ENCODE data around the gene PPFIBP1.

Gene PPFIBP1

GRCh38 chr12:27523642-27524493 is at the start of gene PPFIBP1:
Gene PPFIBP1 (plus strand): TSS chr12:27524206. CDS start chr12:27633397, 109,191 bp downstream.
- DNase-seq (ENCODE audit: low spot score): peak; percentile 99

GRCh38 chr12:27474344-27474743 is 49.7 kb upstream of the PPFIBP1 start:
- no peak for DNase-seq (ENCODE audit: low spot score)

- DNase-seq (ENCODE audit: low spot score): no peak
Observed at GRCh38 chr12:27477049-27477448, 47.0 kb upstream of the PPFIBP1 start.

- DNase-seq (ENCODE audit: low spot score): no peak
Observed at GRCh38 chr12:27478949-27479348, 45.1 kb upstream of the PPFIBP1 start.

- no peak for DNase-seq (ENCODE audit: low spot score)
Observed at GRCh38 chr12:27480016-27480415, 44.0 kb upstream of the PPFIBP1 start.

GRCh38 chr12:27486961-27487360 is 37.0 kb upstream of the PPFIBP1 start:
- no peak for DNase-seq (ENCODE audit: low spot score)

- DNase-seq (ENCODE audit: low spot score): no peak
Observed at GRCh38 chr12:27488479-27488878, 35.5 kb upstream of the PPFIBP1 start.

- DNase-seq (ENCODE audit: low spot score): no peak
Observed at GRCh38 chr12:27491226-27491625, 32.8 kb upstream of the PPFIBP1 start.

GRCh38 chr12:27493260-27493940 is 30.6 kb upstream of the PPFIBP1 start:
- DNase-seq (ENCODE audit: low spot score): no peak

GRCh38 chr12:27497446-27497845 is 26.6 kb upstream of the PPFIBP1 start:
- DNase-seq (ENCODE audit: low spot score): no peak

- DNase-seq (ENCODE audit: low spot score): no peak
Observed at GRCh38 chr12:27498149-27498548, 25.9 kb upstream of the PPFIBP1 start.

- no peak for DNase-seq (ENCODE audit: low spot score)
Observed at GRCh38 chr12:27498761-27499160, 25.2 kb upstream of the PPFIBP1 start.

GRCh38 chr12:27499377-27499776 is 24.6 kb upstream of the PPFIBP1 start:
- no peak for DNase-seq (ENCODE audit: low spot score)

- no peak for DNase-seq (ENCODE audit: low spot score)
Observed at GRCh38 chr12:27500546-27500945, 23.5 kb upstream of the PPFIBP1 start.

GRCh38 chr12:27502021-27502435 is 22.0 kb upstream of the PPFIBP1 start:
- DNase-seq (ENCODE audit: low spot score): no peak

GRCh38 chr12:27504507-27504906 is 19.5 kb upstream of the PPFIBP1 start:
- no peak for DNase-seq (ENCODE audit: low spot score)

- no peak for DNase-seq (ENCODE audit: low spot score)
Observed at GRCh38 chr12:27505109-27505508, 18.9 kb upstream of the PPFIBP1 start.

GRCh38 chr12:27505761-27506160 is 18.2 kb upstream of the PPFIBP1 start:
- no peak for DNase-seq (ENCODE audit: low spot score)

- DNase-seq (ENCODE audit: low spot score): no peak
Observed at GRCh38 chr12:27506645-27507189, 17.3 kb upstream of the PPFIBP1 start.

- no peak for DNase-seq (ENCODE audit: low spot score)
Observed at GRCh38 chr12:27508736-27509431, 15.1 kb upstream of the PPFIBP1 start.

- no peak for DNase-seq (ENCODE audit: low spot score)
Observed at GRCh38 chr12:27511031-27511722, 12.8 kb upstream of the PPFIBP1 start.

GRCh38 chr12:27511723-27512045 is 12.3 kb upstream of the PPFIBP1 start:
- no peak for DNase-seq (ENCODE audit: low spot score)

Measured in pons (tissue), 1 donor.